T-cell (primary cell): ENCODE measurements around the gene SLC44A5. TPM values are rescaled to one million over a fixed set of nuclear protein-coding genes. Genes with fewer than 3 reads are reported as not detected.

Source experiments
- ATAC-seq, 4 experiments: fragments of 200-7000 bp in 3 of 4; fragments of 150-1000 bp in 1 of 4; cut with Tn5 transposase; replicated peaks in 1 of 4; 1 replicate in 3 of 4; 2 replicates in 1 of 4; pipeline ENCODE4 v1.10.0; 2021; ENCODE audit warnings: moderate library complexity in 3 of 4, mild to moderate bottlenecking in 2 of 4, moderate number of reproducible peaks in 1 of 4
- CTCF ChIA-PET, 2 donors: fragments of 300-600 bp; sonication (Branson Sonifier 250); formaldehyde crosslinking; loops; one replicate each; lab custom pipeline; 2022; ENCODE audit warnings: antibody characterized with exemption in 2 of 2; lab: Charles Lee
- POLR2A ChIA-PET, 2 donors: fragments of 300-600 bp; sonication (Branson Sonifier 250); formaldehyde crosslinking; loops; one replicate each; lab custom pipeline; 2022; ENCODE audit warnings: antibody characterized with exemption in 2 of 2; lab: Charles Lee
- DNase-seq, 35 experiments: peaks; one replicate each; pipeline versions ENCODE4 v3.0.0 to v3.0.0-alpha.2; 2013 to 2023
- H3K27ac ChIP-seq: one replicate; pipeline ENCODE4 v1.5.1; 2013; ENCODE audit warnings: low read length
- H3K27me3 ChIP-seq, 2 experiments: replicated peaks in 1 of 2; 1 replicate in 1 of 2; 2 replicates in 1 of 2; pipeline versions ENCODE4 v1.6.1 to v1.7.0; 2013; ENCODE audit warnings: low read length in 1 of 2, mixed read lengths in 1 of 2; ENCODE audit not compliant: control insufficient read depth in 2 of 2, insufficient read depth in 2 of 2; ENCODE audit errors: extremely low read depth in 1 of 2
- H3K36me3 ChIP-seq, 2 donors: 1 replicate in 1 of 2; 2 replicates in 1 of 2; pipeline versions ENCODE4 v1.6.1 to v1.7.0; 2013; ENCODE audit warnings: low read length in 1 of 2; ENCODE audit not compliant: control insufficient read depth in 2 of 2, insufficient read depth in 1 of 2; ENCODE audit errors: extremely low read depth in 1 of 2
- H3K4me1 ChIP-seq, 2 experiments: 1 replicate in 1 of 2; 2 replicates in 1 of 2; pipeline versions ENCODE4 v1.6.1 to v1.7.0; 2013; ENCODE audit warnings: low read length in 2 of 2, mixed read lengths in 1 of 2; ENCODE audit not compliant: insufficient read depth in 2 of 2, control insufficient read depth in 1 of 2; ENCODE audit errors: extremely low read depth in 1 of 2
- H3K4me3 ChIP-seq, 2 donors: 1 replicate in 1 of 2; 2 replicates in 1 of 2; pipeline versions ENCODE4 v1.5.1 to v1.7.0; 2013; ENCODE audit warnings: mild to moderate bottlenecking in 2 of 2, low read length in 1 of 2, moderate library complexity in 1 of 2; ENCODE audit not compliant: control insufficient read depth in 1 of 2; ENCODE audit errors: extremely low read depth in 1 of 2
- H3K9me3 ChIP-seq: 2 replicates; pipeline ENCODE4 v1.7.0; 2013
- H3K27ac Mint-ChIP-seq, 2 donors: one replicate each; pipeline ENCODE4 v1.8.0; 2020 to 2021; ENCODE audit warnings: mild to moderate bottlenecking in 2 of 2, mixed read lengths in 2 of 2
- H3K27me3 Mint-ChIP-seq, 2 donors: one replicate each; pipeline ENCODE4 v1.8.0; 2021 to 2022; ENCODE audit warnings: mixed read lengths in 2 of 2
- H3K36me3 Mint-ChIP-seq: one replicate; pipeline ENCODE4 v1.8.0; 2021; ENCODE audit warnings: mixed read lengths
- H3K4me1 Mint-ChIP-seq, 3 donors: one replicate each; pipeline ENCODE4 v1.8.0; 2020 to 2022; ENCODE audit warnings: mixed read lengths in 3 of 3, mild to moderate bottlenecking in 1 of 3
- H3K4me3 Mint-ChIP-seq, 3 donors: one replicate each; pipeline ENCODE4 v1.8.0; 2020 to 2022; ENCODE audit warnings: mild to moderate bottlenecking in 3 of 3, mixed read lengths in 3 of 3, moderate library complexity in 3 of 3
- H3K9me3 Mint-ChIP-seq, 3 donors: one replicate each; pipeline ENCODE4 v1.8.0; 2020 to 2022; ENCODE audit warnings: mixed read lengths in 3 of 3
- WGBS: methylation state at CpG from one replicate; pipeline ENCODE4 v1.1.5; 2013; ENCODE audit warnings: missing lambda C conversion rate; ENCODE audit not compliant: insufficient coverage; 5-methylcytosine and 5-hydroxymethylcytosine counted together
- total RNA-seq, 35 experiments: library from RNA in 6 of 35; stranded (reverse) in 6 of 35; fragments of 120-200 nt in 1 of 35; gene quantifications; one replicate each; pipeline versions ENCODE4 v1.2.1 to v1.2.4 and lab custom pipeline; 2013 to 2026

Gene SLC44A5
- total RNA-seq, 5 donors from 2014 or later (not counting 1 experiment from before 2014, with no cell fraction given): 0.06 to 2.4 (median 0.84) TPM; not detected in 1

- Mint-ChIP-seq H3K27ac (no peak overlapping the region), H3K27me3 (no peaks in the 10 kb centered on the region), H3K4me1 (no peaks in the 10 kb centered on the region), H3K36me3 (no peaks in the 10 kb centered on the region), H3K9me3 (peaks cover under 1 to 6% (median 5%) of the 10 kb centered on the region in 3 donors), H3K4me3 (no peak overlapping the region)
- no peaks in the 10 kb centered on the region for H3K9me3 ChIP-seq
- ChIA-PET POLR2A (no interaction called here), CTCF (interaction anchor here in 1 of 2 donors (0.7 kb wide), 1 partner anchor 215 kb away, joined by 4 read pairs; no protein-coding TSS in a partner anchor)
- no peak overlapping the region for H3K27ac ChIP-seq
- H3K4me1 ChIP-seq: no peaks in the 10 kb centered on the region
- no peaks in the 10 kb centered on the region for H3K27me3 ChIP-seq
- DNase-seq (no peak), ATAC-seq (no peak)
- H3K36me3 ChIP-seq: no peaks in the 10 kb centered on the region
- WGBS: no CpG with 5 or more reads among the region's 3 CpGs
- H3K4me3 ChIP-seq: no peak overlapping the region
These were observed 318.9 kb downstream of the SLC44A5 start for GRCh38 chr1:75292013-75292412.

- H3K27ac ChIP-seq: no peak overlapping the region
- no peaks in the 10 kb centered on the region for H3K36me3 ChIP-seq
- H3K27me3 Mint-ChIP-seq: peaks cover 0 to 9% of the 10 kb centered on the region in 2 donors
- ATAC-seq: no peak
- H3K27ac Mint-ChIP-seq: no peak overlapping the region
- no peaks in the 10 kb centered on the region for H3K4me1 ChIP-seq
- H3K4me3 Mint-ChIP-seq: no peak overlapping the region
- H3K27me3 ChIP-seq: no peaks in the 10 kb centered on the region
- no peaks in the 10 kb centered on the region for H3K4me1 Mint-ChIP-seq
- no peaks in the 10 kb centered on the region for H3K9me3 ChIP-seq
- no peak for DNase-seq
- ChIA-PET POLR2A (no interaction called here), CTCF (interaction anchor here in 1 of 2 donors (1.0 kb wide), 1 partner anchor 10 kb away, joined by 3 read pairs; no protein-coding TSS in a partner anchor)
- WGBS: no CpG with 5 or more reads among the region's 1 CpG
- peaks cover 14% of the 10 kb centered on the region for H3K36me3 Mint-ChIP-seq
- no peak overlapping the region for H3K4me3 ChIP-seq
- H3K9me3 Mint-ChIP-seq: peaks cover 0 to 6% (median 0%) of the 10 kb centered on the region in 3 donors
These were observed 334.5 kb downstream of the SLC44A5 start for GRCh38 chr1:75276385-75276784.

- Mint-ChIP-seq H3K27ac (no peak overlapping the region), H3K27me3 (peaks cover 0 to 9% of the 10 kb centered on the region in 2 donors), H3K4me1 (no peaks in the 10 kb centered on the region), H3K9me3 (peaks cover 0 to 6% (median 0%) of the 10 kb centered on the region in 3 donors), H3K36me3 (peaks cover 14% of the 10 kb centered on the region), H3K4me3 (no peak overlapping the region)
- H3K9me3 ChIP-seq: no peaks in the 10 kb centered on the region
- ChIA-PET CTCF (interaction anchor here (0.6 to 1.0 kb wide), 2 partner anchors 10 to 535 kb away, joined by 3 read pairs; no protein-coding TSS in a partner anchor), POLR2A (no interaction called here)
- ATAC-seq: no peak
- no peaks in the 10 kb centered on the region for H3K36me3 ChIP-seq
- DNase-seq: no peak
- no CpG with 5 or more reads among the region's 1 CpG for WGBS
- H3K27me3 ChIP-seq: no peaks in the 10 kb centered on the region
- no peak overlapping the region for H3K27ac ChIP-seq
- H3K4me1 ChIP-seq: no peaks in the 10 kb centered on the region
- no peak overlapping the region for H3K4me3 ChIP-seq
These were observed 335.3 kb downstream of the SLC44A5 start for GRCh38 chr1:75275631-75276030.

GRCh38 chr1:75274920-75275506, 335.9 kb downstream of the SLC44A5 start:
- H3K4me3 ChIP-seq: no peak overlapping the region
- Mint-ChIP-seq H3K4me3 (no peak overlapping the region), H3K36me3 (peaks cover 14% of the 10 kb centered on the region), H3K27me3 (peaks cover 0 to 9% of the 10 kb centered on the region in 2 donors), H3K4me1 (no peaks in the 10 kb centered on the region), H3K27ac (no peak overlapping the region), H3K9me3 (peaks cover 0 to 6% (median 0%) of the 10 kb centered on the region in 3 donors)
- ChIA-PET CTCF (interaction anchor here (0.6 kb wide), 2 partner anchors 37 to 535 kb away, joined by 3 read pairs; no protein-coding TSS in a partner anchor), POLR2A (no interaction called here)
- no peaks in the 10 kb centered on the region for H3K36me3 ChIP-seq
- H3K4me1 ChIP-seq: no peaks in the 10 kb centered on the region
- H3K27ac ChIP-seq: no peak overlapping the region
- no peaks in the 10 kb centered on the region for H3K9me3 ChIP-seq
- no peak for ATAC-seq
- DNase-seq: no peak
- no peaks in the 10 kb centered on the region for H3K27me3 ChIP-seq

GRCh38 chr1:75273110-75273509, 337.8 kb downstream of the SLC44A5 start:
- peaks cover 0 to 9% of the 10 kb centered on the region in 2 donors for H3K27me3 Mint-ChIP-seq
- H3K9me3 ChIP-seq: no peaks in the 10 kb centered on the region
- H3K36me3 Mint-ChIP-seq: peaks cover 14% of the 10 kb centered on the region
- CTCF ChIA-PET: no interaction called here
- no peak overlapping the region for H3K4me3 ChIP-seq
- H3K36me3 ChIP-seq: no peaks in the 10 kb centered on the region
- H3K9me3 Mint-ChIP-seq: peaks cover 0 to 10% (median 0%) of the 10 kb centered on the region in 3 donors
- H3K27ac Mint-ChIP-seq: no peak overlapping the region
- ATAC-seq (no peak), DNase-seq (no peak)
- H3K27ac ChIP-seq: no peak overlapping the region
- H3K27me3 ChIP-seq: no peaks in the 10 kb centered on the region
- POLR2A ChIA-PET: no interaction called here
- no peaks in the 10 kb centered on the region for H3K4me1 ChIP-seq
- WGBS: no CpG with 5 or more reads among the region's 2 CpGs
- H3K4me3 Mint-ChIP-seq: no peak overlapping the region
- no peaks in the 10 kb centered on the region for H3K4me1 Mint-ChIP-seq

- no peak overlapping the region for H3K4me3 Mint-ChIP-seq
- Histone ChIP-seq H3K9me3 (no peaks in the 10 kb centered on the region), H3K4me1 (no peaks in the 10 kb centered on the region), H3K4me3 (no peak overlapping the region), H3K27me3 (no peaks in the 10 kb centered on the region), H3K27ac (no peak overlapping the region), H3K36me3 (no peaks in the 10 kb centered on the region)
- H3K27ac Mint-ChIP-seq: no peak overlapping the region
- peak in 1 of 35 experiments; percentile 32 for DNase-seq
- H3K4me1 Mint-ChIP-seq: no peaks in the 10 kb centered on the region
- WGBS: 0% methylated on average over 1 of the region's 6 CpGs
- CTCF ChIA-PET: interaction anchor here (0.6 to 2.0 kb wide), 5 partner anchors 9 to 364 kb away, joined by 3 to 5 read pairs (median 3); no protein-coding TSS in a partner anchor
- POLR2A ChIA-PET: no interaction called here
- H3K9me3 Mint-ChIP-seq: peaks cover 0 to 8% (median 0%) of the 10 kb centered on the region in 3 donors
- no peaks in the 10 kb centered on the region for H3K36me3 Mint-ChIP-seq
- ATAC-seq: peak in 1 of 4 experiments; percentile 31
- H3K27me3 Mint-ChIP-seq: no peaks in the 10 kb centered on the region
These were observed 345.1 kb downstream of the SLC44A5 start for GRCh38 chr1:75265792-75266191.
